NCI-H526 (cell line): ENCODE data around the gene MRPL53.
A peak's percentile ranks its signal among the peaks of the same experiment; 100 is the strongest.
"Not testable (repeated sequence)": the region's sequence is repeated elsewhere in the genome, so short reads cannot be mapped to it uniquely, and the experiment has no call there.

Experiments
- DNase-seq, 2 experiments: peaks; one replicate each; lab custom pipeline; 2025; lab: John Stamatoyannopoulos, UW

The MRPL53 gene

GRCh38 chr2:74502720-74503505, 30.4 kb upstream of the MRPL53 start:
- peak in 1 of 2 experiments; percentile 45 for DNase-seq

DNA sequence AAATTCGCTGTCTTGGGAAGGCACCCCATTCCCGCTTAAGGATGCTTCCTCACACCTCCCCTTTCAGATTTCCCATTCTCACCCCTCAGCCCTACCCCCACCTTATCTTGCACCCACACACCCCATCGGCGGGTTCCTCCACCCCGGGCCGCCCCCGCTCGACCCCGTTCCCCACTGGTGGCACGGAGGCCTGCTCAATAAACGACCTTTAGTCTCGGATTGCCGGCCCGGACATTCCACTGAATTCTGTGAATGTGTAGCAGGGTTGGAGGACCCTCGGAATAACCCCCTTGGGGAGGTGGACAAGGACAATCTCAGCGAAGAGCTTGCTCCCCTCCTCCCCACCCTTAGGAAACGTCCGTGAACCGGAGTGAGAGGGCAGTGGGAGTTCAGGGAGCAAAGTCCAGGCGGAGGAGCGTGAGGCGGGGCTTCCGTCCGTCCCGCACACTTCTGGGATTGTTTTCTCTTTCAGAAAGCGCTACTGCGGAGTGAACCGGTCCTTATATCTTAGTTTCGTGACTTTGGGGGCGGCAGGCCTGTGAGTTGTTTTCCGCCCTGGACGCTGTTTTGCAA, 29.8 kb upstream of the MRPL53 start:
- DNase-seq: peak in 1 of 2 experiments; percentile 20

DNA sequence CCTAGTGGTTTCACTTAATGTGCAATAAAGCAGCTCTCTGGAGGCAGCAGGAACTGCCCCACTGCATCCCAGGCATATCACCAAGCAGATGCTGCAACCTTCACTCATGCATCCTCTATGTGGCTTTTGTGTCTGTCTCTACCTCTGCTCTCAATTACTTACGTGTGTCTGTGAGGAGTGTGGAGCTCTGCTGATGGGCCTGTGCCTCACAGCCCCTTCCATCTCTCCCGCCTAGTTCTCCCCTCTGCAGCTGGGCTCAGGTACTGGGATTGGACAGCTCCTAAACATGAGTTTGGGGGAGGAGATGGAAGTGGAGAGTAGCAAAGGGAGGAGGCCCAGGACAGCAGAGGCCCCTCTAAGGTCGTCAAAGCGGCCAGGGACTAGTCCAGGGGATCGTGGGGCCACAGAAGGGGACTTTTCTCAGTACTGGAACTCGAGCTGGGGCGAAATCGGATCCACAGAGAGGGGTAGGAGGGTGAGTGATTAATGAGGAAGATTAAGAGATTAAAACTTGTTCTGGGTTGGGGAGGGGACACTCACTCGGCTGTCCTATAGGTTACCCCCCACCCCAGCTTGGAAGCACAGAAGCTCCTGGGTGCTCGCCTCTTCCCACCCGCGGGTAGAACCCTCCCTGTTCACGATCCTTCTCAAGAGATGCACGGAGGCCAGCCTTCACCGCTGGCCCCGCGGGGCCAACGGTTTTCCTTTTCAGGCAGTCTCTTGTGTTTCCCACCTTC, 29.0 kb upstream of the MRPL53 start:
- no peak for DNase-seq

DNA sequence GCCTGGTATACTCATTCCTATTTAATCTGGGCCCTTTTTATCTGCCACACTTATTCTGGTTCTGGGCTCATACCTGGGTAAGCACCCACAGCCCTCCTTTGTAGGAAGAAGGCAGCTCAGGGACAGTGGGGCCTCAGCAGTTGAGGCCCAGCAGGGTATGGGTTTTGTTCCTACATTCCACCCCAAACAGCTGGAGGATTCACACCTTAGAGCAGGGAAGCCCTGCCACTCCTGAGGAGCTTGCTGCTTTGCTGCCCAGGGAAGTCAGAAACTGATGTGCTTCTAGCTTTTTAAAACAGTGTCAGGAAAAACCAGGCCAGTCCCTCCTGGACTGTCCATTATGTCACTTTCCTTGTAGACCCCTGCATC, 28.1 kb upstream of the MRPL53 start:
- DNase-seq: no peak

GRCh38 chr2:74499940-74500577, 27.6 kb upstream of the MRPL53 start:
- DNase-seq: no peak

DNA sequence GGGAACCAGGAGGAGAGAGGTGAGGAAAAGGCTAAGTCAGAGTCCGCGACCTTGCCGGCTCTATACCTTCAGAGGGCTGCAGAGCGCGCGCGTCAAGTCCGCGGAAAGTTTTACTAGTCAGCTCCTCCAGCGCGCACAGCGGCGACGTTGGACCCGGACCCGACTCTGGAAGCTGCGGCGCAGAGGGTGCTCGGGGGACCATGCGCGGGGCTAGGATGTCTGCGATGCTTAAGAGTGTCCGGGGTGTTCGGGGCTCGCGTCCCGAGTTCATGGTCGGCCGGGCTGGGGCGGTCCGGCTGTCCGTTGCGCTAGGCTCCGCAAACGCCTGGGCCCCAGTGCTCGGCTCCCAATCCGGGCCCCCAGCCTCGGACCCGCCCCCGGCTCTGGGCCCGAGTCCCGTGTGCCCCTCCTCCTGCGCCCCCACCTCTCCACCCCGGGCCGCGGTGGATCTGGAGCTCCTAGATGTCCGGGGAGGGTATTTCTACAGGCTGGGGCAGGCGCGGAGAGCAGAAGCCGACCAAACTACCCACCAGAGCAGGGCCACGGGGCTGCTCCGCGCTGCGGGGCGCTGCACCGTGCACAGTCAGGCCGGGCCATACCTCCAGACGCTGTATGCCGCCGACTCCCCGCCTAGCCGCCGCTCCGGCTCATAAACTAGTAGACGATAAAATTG, 26.9 kb upstream of the MRPL53 start, which contains the start of gene LBX2:
Gene LBX2 (minus strand): TSS at position 337 of the 673 bp plus-strand sequence. CDS start 66 bp downstream, at position 271.
- DNase-seq: peak in 1 of 2 experiments; percentile 48

- peak in 1 of 2 experiments; percentile 45 for DNase-seq
Observed at GRCh38 chr2:74498500-74499266, 26.2 kb upstream of the MRPL53 start.

DNA sequence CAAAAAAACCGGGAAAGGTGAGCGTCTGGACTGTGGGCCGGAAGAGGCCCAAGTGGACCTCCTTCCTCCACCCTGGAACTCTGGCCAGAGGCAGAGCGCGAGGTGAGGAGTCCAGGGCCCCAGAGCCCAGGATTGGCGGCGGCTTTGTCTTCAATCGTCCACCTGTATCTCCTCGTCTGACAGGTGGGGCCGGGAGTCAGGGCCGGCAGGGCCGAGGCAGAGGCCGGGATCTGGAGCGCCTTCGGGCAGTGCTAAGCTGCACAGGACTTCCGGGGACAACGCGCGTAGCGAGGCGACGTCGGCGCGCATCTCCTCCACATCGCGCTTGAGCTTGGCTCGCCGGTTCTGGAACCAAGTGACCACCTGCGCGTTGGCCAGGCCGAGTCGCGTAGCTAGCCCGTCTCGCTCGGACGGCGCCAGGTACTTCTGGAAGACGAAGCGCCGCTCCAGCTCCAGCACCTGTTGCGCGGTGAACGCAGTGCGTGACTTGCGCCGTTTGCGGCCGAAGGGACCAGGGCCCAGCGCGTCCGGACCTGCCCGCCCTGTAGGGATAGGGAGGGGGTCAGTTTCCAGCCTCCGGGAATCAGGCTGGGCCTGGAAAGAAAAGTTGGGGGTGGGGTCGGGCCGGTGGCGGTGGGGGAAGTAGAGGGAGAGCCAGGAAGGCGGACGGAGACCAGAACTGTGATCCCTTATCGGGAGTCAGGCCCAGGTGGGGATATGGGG, 25.5 kb upstream of the MRPL53 start:
- DNase-seq: peak in 1 of 2 experiments; percentile 60

- no peak for DNase-seq
Observed at GRCh38 chr2:74496997-74497776, 24.7 kb upstream of the MRPL53 start.

DNA sequence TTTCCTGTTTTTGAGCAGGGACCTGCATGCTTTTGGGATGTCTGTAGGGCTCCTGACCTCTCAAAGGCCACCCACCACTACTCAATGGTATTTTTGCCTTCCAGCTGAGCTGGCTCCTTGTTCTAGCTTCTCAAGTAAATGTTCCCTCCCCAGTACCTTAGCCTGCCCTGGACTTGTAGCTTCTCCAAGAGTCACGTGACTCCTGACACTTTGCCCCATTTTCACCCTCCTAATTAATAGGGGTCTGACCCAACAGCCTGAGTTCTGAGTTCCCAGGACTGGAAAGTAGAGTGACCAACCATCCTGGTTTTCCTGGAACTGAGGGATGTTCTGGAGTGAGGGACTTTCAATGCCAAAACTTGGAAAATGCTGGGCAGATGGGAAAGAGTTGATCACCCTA, 23.0 kb upstream of the MRPL53 start:
- DNase-seq: no peak

DNA sequence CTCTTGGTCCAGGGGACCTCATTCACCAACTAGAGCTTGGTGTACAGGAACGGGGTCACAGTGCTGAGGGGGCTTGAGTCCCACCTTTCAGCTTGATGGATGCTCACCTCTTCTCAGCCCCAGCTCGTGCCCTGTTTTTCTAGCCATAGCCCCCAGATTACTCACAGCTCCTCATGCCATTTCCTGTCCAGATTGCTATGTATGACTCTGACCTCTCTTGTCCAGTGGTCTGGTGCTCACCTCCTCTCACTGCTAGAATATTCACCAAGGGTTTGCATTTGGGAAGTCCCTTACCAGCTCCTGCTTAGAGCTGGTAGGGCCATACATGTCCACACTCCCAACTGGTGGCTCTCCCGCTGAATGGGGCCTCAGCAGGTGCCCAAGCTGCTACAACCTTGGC, 21.1 kb upstream of the MRPL53 start:
- DNase-seq: no peak

- DNase-seq: no peak
Observed at GRCh38 chr2:74491648-74492544, 19.4 kb upstream of the MRPL53 start.

DNA sequence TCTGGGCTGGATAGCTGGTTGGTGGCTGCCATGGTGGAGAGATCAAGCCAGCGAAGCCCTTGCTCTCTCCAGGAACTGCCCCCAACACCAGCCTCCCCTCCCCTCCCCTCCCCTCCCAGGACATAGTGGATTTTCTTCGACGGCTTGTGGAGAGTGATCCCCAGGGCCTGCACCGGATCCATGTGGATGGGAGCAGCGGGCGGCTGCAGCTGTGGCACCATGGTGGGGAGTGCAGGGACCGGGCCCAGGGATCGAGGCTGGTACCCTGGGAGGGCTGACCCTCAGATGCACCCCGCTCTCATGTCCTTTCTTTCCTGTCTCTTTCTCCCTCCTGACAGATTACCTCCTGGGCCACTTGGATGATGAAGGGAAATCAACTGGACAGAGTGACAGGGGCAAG, 17.4 kb upstream of the MRPL53 start:
- no peak for DNase-seq

DNA sequence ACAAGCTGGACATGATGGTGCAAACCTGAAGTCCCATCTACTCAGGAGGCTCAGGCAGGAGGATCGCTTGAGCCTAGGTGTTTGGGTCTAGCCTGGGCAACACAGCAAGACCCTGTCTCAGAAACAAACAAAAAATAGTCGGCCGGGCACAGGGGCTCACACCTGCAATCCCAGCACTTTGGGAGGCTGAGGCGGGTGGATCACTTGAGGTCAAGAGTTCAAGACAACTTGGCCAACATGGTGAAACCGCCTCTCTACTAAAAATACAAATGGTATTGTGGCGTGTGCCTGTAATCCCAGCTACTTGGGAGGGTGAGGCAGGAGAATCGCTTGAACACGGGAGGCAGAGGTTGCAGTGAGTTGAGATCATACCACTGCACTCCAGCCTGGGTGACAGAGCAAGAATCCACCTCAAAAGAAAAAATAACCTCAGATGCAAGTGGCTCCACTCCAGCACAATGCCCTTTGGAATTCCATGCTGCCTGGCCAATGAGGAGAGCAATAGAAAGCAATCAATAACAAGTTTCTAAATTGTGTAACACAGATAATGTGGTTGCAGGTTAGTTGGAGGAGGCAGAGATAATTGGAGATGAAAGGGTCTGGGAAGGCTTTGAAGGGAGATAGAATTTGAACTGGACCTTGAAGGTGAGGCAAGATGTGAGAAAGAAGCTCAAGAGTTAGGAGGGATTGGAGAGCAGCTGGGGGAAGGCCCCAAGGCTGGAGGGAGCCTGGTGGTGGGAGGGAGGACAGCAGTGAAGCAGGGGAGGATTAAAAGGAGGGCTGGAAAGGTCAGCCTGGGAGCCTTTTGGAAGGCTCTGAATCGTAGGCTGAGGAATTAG, 16.4 kb upstream of the MRPL53 start:
- no peak for DNase-seq

GRCh38 chr2:74486141-74486540, 13.7 kb upstream of the MRPL53 start:
- no peak for DNase-seq

GRCh38 chr2:74483675-74484164, 11.2 kb upstream of the MRPL53 start:
- DNase-seq: not testable (repeated sequence)
